H9 (cell line): ENCODE results near the gene MDGA2. TPM values are rescaled to one million over a fixed set of nuclear protein-coding genes. Genes with fewer than 3 reads are reported as not detected.

ENCODE experiments used
- DNase-seq: peaks from one replicate; pipeline ENCODE4 v3.0.0-alpha.2; 2017
- H2AFZ ChIP-seq: one replicate; pipeline ENCODE4 v1.6.1; 2013; ENCODE audit warnings: mild to moderate bottlenecking, low read length, control low read depth, moderate library complexity
- H2AK5ac ChIP-seq: 2 replicates; pipeline ENCODE4 v1.6.1; 2013; ENCODE audit warnings: low read length, control low read depth, mixed read lengths; ENCODE audit not compliant: insufficient read length
- H2BK120ac ChIP-seq: one replicate; pipeline ENCODE4 v1.6.1; 2013; ENCODE audit warnings: low read depth, mild to moderate bottlenecking, low read length, control low read depth, inconsistent platforms; ENCODE audit not compliant: poor library complexity, severe bottlenecking
- H2BK12ac ChIP-seq: 2 replicates; pipeline ENCODE4 v1.6.1; 2013; ENCODE audit warnings: low read length, control low read depth, mixed read lengths, low read depth; ENCODE audit not compliant: insufficient read length
- H2BK15ac ChIP-seq: 2 replicates; pipeline ENCODE4 v1.6.1; 2013; ENCODE audit warnings: low read depth, low read length, control low read depth
- H2BK20ac ChIP-seq: one replicate; pipeline ENCODE4 v1.6.1; 2013; ENCODE audit warnings: low read depth, mild to moderate bottlenecking, low read length, control low read depth, inconsistent platforms; ENCODE audit not compliant: poor library complexity, severe bottlenecking
- H2BK5ac ChIP-seq: 2 replicates; pipeline ENCODE4 v1.6.1; 2013; ENCODE audit warnings: low read length, control low read depth, mixed read lengths; ENCODE audit not compliant: insufficient read length
- H3K14ac ChIP-seq: 2 replicates; pipeline ENCODE4 v1.6.1; 2013; ENCODE audit warnings: low read length, control low read depth; ENCODE audit not compliant: insufficient read depth
- H3K18ac ChIP-seq: 2 replicates; pipeline ENCODE4 v1.6.1; 2013; ENCODE audit warnings: low read depth, mild to moderate bottlenecking, mixed read lengths, low read length, control low read depth; ENCODE audit not compliant: insufficient read length
- H3K23ac ChIP-seq: 2 replicates; pipeline ENCODE4 v1.6.1; 2013; ENCODE audit warnings: low read length, control low read depth, mixed read lengths, low read depth; ENCODE audit not compliant: insufficient read length
- H3K23me2 ChIP-seq: 2 replicates; pipeline ENCODE4 v1.6.1; 2013; ENCODE audit warnings: low read depth, mild to moderate bottlenecking, mixed read lengths, low read length, control low read depth; ENCODE audit not compliant: insufficient read length, poor library complexity, severe bottlenecking
- H3K27ac ChIP-seq: 2 replicates; pipeline ENCODE4 v1.5.1; 2013; ENCODE audit warnings: low read length, control low read depth, mixed read lengths, low read depth; ENCODE audit not compliant: insufficient read length
- H3K27me3 ChIP-seq: 2 replicates; pipeline ENCODE4 v1.6.1; 2013; ENCODE audit warnings: low read length, control low read depth, inconsistent platforms; ENCODE audit not compliant: insufficient read depth
- H3K4ac ChIP-seq: 2 replicates; pipeline ENCODE4 v1.6.1; 2013; ENCODE audit warnings: low read depth, mild to moderate bottlenecking, control low read depth, inconsistent platforms, low read length, moderate library complexity
- H3K4me1 ChIP-seq: 2 replicates; pipeline ENCODE4 v1.6.1; 2013; ENCODE audit warnings: low read length, control low read depth, inconsistent platforms; ENCODE audit not compliant: insufficient read depth
- H3K4me2 ChIP-seq: 2 replicates; pipeline ENCODE4 v1.6.1; 2013; ENCODE audit warnings: low read length, control low read depth, mixed read lengths; ENCODE audit not compliant: insufficient read length, insufficient read depth
- H3K56ac ChIP-seq: 2 replicates; pipeline ENCODE4 v1.6.1; 2013; ENCODE audit warnings: low read depth, mild to moderate bottlenecking, mixed read lengths, low read length, control low read depth; ENCODE audit not compliant: insufficient read length
- H3K79me1 ChIP-seq: 2 replicates; pipeline ENCODE4 v1.6.1; 2013; ENCODE audit warnings: low read depth, mild to moderate bottlenecking, moderate library complexity, low read length, control low read depth, inconsistent platforms; ENCODE audit not compliant: insufficient read depth, poor library complexity, severe bottlenecking
- H3K79me2 ChIP-seq: 2 replicates; pipeline ENCODE4 v1.6.1; 2013; ENCODE audit warnings: low read length, control low read depth, inconsistent platforms; ENCODE audit not compliant: insufficient read depth
- H3K9ac ChIP-seq: 2 replicates; pipeline ENCODE4 v1.6.1; 2013; ENCODE audit warnings: low read length, control low read depth, mixed read lengths; ENCODE audit not compliant: insufficient read length; ENCODE audit errors: extremely low read depth
- H3K9me3 ChIP-seq: one replicate; pipeline ENCODE4 v1.6.1; 2013; ENCODE audit warnings: low read depth, low read length, inconsistent platforms; ENCODE audit not compliant: control insufficient read depth
- H3T11ph ChIP-seq: one replicate; pipeline ENCODE4 v1.6.1; 2013; ENCODE audit warnings: mild to moderate bottlenecking, low read length, control low read depth, inconsistent platforms
- H4K20me1 ChIP-seq: one replicate; pipeline ENCODE4 v1.6.1; 2013; ENCODE audit not compliant: control insufficient read depth, insufficient read length, insufficient read depth
- H4K5ac ChIP-seq: 2 replicates; pipeline ENCODE4 v1.6.1; 2013; ENCODE audit warnings: low read depth, mild to moderate bottlenecking, mixed read lengths, low read length, control low read depth; ENCODE audit not compliant: insufficient read length
- H4K8ac ChIP-seq: replicated peaks from 2 replicates; pipeline ENCODE4 v1.6.1; 2013; ENCODE audit warnings: low read length, control low read depth, mixed read lengths, low read depth; ENCODE audit not compliant: insufficient read length
- H4K91ac ChIP-seq: 2 replicates; pipeline ENCODE4 v1.6.1; 2013; ENCODE audit warnings: low read depth, mild to moderate bottlenecking, moderate library complexity, mixed read lengths, low read length, control low read depth; ENCODE audit not compliant: insufficient read length
- H3K27ac Mint-ChIP-seq, 3 experiments: 2 replicates in 2 of 3; 3 replicates in 1 of 3; pipeline ENCODE4 v1.8.0; 2020 to 2021; ENCODE audit warnings: mixed read lengths in 3 of 3, mild to moderate bottlenecking in 1 of 3, moderate library complexity in 1 of 3
- H3K27me3 Mint-ChIP-seq: 2 replicates; pipeline ENCODE4 v1.8.0; 2021; ENCODE audit warnings: low read depth, mild to moderate bottlenecking, moderate library complexity, mixed read lengths
- H3K36me3 Mint-ChIP-seq, 3 experiments: 2 replicates in 2 of 3; 3 replicates in 1 of 3; pipeline ENCODE4 v1.8.0; 2020 to 2021; ENCODE audit warnings: low read depth in 3 of 3, mixed read lengths in 3 of 3; ENCODE audit not compliant: insufficient read depth in 1 of 3
- H3K4me1 Mint-ChIP-seq, 2 experiments: 2 replicates each; pipeline ENCODE4 v1.8.0; 2020; ENCODE audit warnings: mixed read lengths in 2 of 2
- H3K4me3 Mint-ChIP-seq, 2 experiments: 2 replicates in 1 of 2; 3 replicates in 1 of 2; pipeline ENCODE4 v1.8.0; 2020 to 2021; ENCODE audit warnings: mild to moderate bottlenecking in 2 of 2, mixed read lengths in 2 of 2, moderate library complexity in 1 of 2
- H3K9me3 Mint-ChIP-seq, 2 experiments: 2 replicates in 1 of 2; 3 replicates in 1 of 2; pipeline ENCODE4 v1.8.0; 2020; ENCODE audit warnings: mild to moderate bottlenecking in 2 of 2, mixed read lengths in 2 of 2, moderate library complexity in 1 of 2
- CTCF ChIP-seq: fragments of 200-600 bp; sonication (generic); conservative IDR thresholded peaks from 3 replicates; pipeline ENCODE4 v1.8.0; 2021; ENCODE audit warnings: antibody characterized with exemption, mild to moderate bottlenecking
- WGBS: extraction: QIAGEN DNeasy Blood & Tissue Kit; methylation state at CpG from one replicate; pipeline ENCODE4 v1.1.7; 2013; ENCODE audit warnings: missing lambda C conversion rate, low lambda C conversion rate, mixed read lengths; ENCODE audit not compliant: insufficient read length; ENCODE audit errors: extremely low coverage; 5-methylcytosine and 5-hydroxymethylcytosine counted together
- total RNA-seq: library from RNA; stranded (reverse); gene quantifications from 2 replicates; pipeline ENCODE4 v1.2.1, GENCODE V29; 2021

The MDGA2 gene
- total RNA-seq, 1 experiment from 2014 or later: 1.9 TPM

GRCh38 chr14:47328376-47328775 is 347.0 kb downstream of the MDGA2 start:
- Histone ChIP-seq H4K8ac (no peak overlapping the region), H3K4ac (no peak overlapping the region), H3K27me3 (no peaks in the 10 kb centered on the region), H3T11ph (no peak overlapping the region), H3K4me1 (no peaks in the 10 kb centered on the region), H2BK12ac (no peak overlapping the region), H3K27ac (no peak overlapping the region), H3K23ac (no peak overlapping the region), H3K9me3 (no peaks in the 10 kb centered on the region), H4K20me1 (no peaks in the 10 kb centered on the region), H3K4me2 (no peak overlapping the region), H2AFZ (no peak overlapping the region), H4K91ac (no peak overlapping the region), H3K23me2 (no peaks in the 10 kb centered on the region), H3K14ac (no peak overlapping the region), H2AK5ac (no peak overlapping the region), H4K5ac (no peak overlapping the region), H3K9ac (no peak overlapping the region), H2BK20ac (no peak overlapping the region), H3K79me2 (no peaks in the 10 kb centered on the region), H3K56ac (no peak overlapping the region), H3K18ac (no peak overlapping the region), H2BK5ac (no peak overlapping the region), H2BK120ac (no peak overlapping the region), H3K79me1 (no peaks in the 10 kb centered on the region), H2BK15ac (no peak overlapping the region)
- no peaks in the 10 kb centered on the region for H3K9me3 Mint-ChIP-seq
- DNase-seq: no peak
- TF ChIP-seq CTCF: no peak
- no CpG with 5 or more reads among the region's 4 CpGs for WGBS
- no peaks in the 10 kb centered on the region for H3K4me1 Mint-ChIP-seq
- no peak overlapping the region for H3K4me3 Mint-ChIP-seq
- H3K27me3 Mint-ChIP-seq: no peaks in the 10 kb centered on the region
- H3K27ac Mint-ChIP-seq: no peak overlapping the region
- H3K36me3 Mint-ChIP-seq: no peaks in the 10 kb centered on the region
